Peyer's patch (tissue), 4 donors: Measurements from ENCODE around the gene CHST11. TPM values are rescaled to one million over a fixed set of nuclear protein-coding genes. Genes with fewer than 3 reads are reported as not detected.
"Not testable (repeated sequence)": the region's sequence is repeated elsewhere in the genome, so short reads cannot be mapped to it uniquely, and the experiment has no call there.

Source experiments
- DNase-seq, 3 donors: peaks; one replicate each; pipeline ENCODE4 v3.0.0-alpha.2; 2017 to 2019
- H3K27ac ChIP-seq, 4 donors: fragments of 200-600 bp; sonication (generic); one replicate each; pipeline ENCODE4 v1.5.1; 2016 to 2019
- H3K27me3 ChIP-seq, 2 donors: fragments of 200-600 bp; sonication (generic); one replicate each; pipeline ENCODE4 v1.5.1; 2019
- H3K36me3 ChIP-seq, 3 donors: fragments of 200-600 bp; sonication (generic); one replicate each; pipeline ENCODE4 v1.5.1; 2016 to 2019
- H3K4me1 ChIP-seq, 4 donors: fragments of 200-600 bp; sonication (generic); one replicate each; pipeline ENCODE4 v1.5.1; 2016 to 2019
- H3K4me3 ChIP-seq, 4 donors: fragments of 200-600 bp; sonication (generic); 1 replicate in 3 of 4; 2 replicates in 1 of 4; pipeline ENCODE4 v1.5.1; 2016 to 2019; ENCODE audit warnings: mild to moderate bottlenecking in 1 of 4
- H3K9me3 ChIP-seq, 4 donors: fragments of 200-600 bp; sonication (generic); one replicate each; pipeline ENCODE4 v1.5.1; 2016 to 2019; ENCODE audit warnings: mild to moderate bottlenecking in 1 of 4
- CTCF ChIP-seq, 6 experiments: fragments of 450-650 bp in 4 of 6; fragments of 200-600 bp in 2 of 6; sonication (generic) in 1 of 6; IDR thresholded peaks; one replicate each; pipeline ENCODE4 v1.5.1; 2017 to 2019; ENCODE audit warnings: antibody characterized with exemption in 6 of 6, mild to moderate bottlenecking in 3 of 6, moderate library complexity in 1 of 6
- POLR2A ChIP-seq, 2 donors: fragments of 450-650 bp; IDR thresholded peaks; one replicate each; pipeline ENCODE4 v1.5.1; 2017; ENCODE audit warnings: antibody characterized with exemption in 2 of 2, mild to moderate bottlenecking in 2 of 2, moderate library complexity in 2 of 2
- total RNA-seq, 4 donors: library from RNA; depleted of rRNA; stranded (reverse); fragments of >200 nt; gene quantifications; one replicate each; pipeline ENCODE4 v1.1.0, GENCODE V29; 2016

Gene CHST11
- total RNA-seq, 4 donors from 2014 or later, result 9.9 to 119 (median 15.6) TPM

- H3K4me1 ChIP-seq, result peaks cover 0 to 24% (median 10%) of the 10 kb centered on the region in 4 donors
- peak overlapping the region in 1 of 4 donors; percentile 6 for H3K27ac ChIP-seq
- DNase-seq, result no peak
- TF ChIP-seq CTCF (IDR thresholded peaks at IDR 0.05) (no peak), POLR2A (IDR thresholded peaks at IDR 0.05) (no peak)
- H3K27me3 ChIP-seq, result no peaks in the 10 kb centered on the region
- no peaks in the 10 kb centered on the region for H3K9me3 ChIP-seq
- H3K4me3 ChIP-seq, result no peak overlapping the region
- no peaks in the 10 kb centered on the region for H3K36me3 ChIP-seq
Observed at GRCh38 chr12:104742551-104743201, 285.9 kb downstream of the CHST11 start.

GRCh38 chr12:104743202-104743580, 286.4 kb downstream of the CHST11 start:
- Histone ChIP-seq H3K27me3 (no peaks in the 10 kb centered on the region), H3K9me3 (no peaks in the 10 kb centered on the region), H3K4me3 (no peak overlapping the region), H3K36me3 (no peaks in the 10 kb centered on the region), H3K4me1 (peaks cover 0 to 20% (median 10%) of the 10 kb centered on the region in 4 donors), H3K27ac (no peak overlapping the region)
- no peak for TF ChIP-seq CTCF (IDR thresholded peaks at IDR 0.05)
- TF ChIP-seq POLR2A (IDR thresholded peaks at IDR 0.05), result no peak
- DNase-seq, result no peak

GRCh38 chr12:104743753-104744548, 287.2 kb downstream of the CHST11 start:
- H3K9me3 ChIP-seq, H3K4me3 ChIP-seq, H3K27me3 ChIP-seq, H3K36me3 ChIP-seq, H3K27ac ChIP-seq, DNase-seq: not testable (repeated sequence)
- peaks cover 0 to 20% (median 8%) of the 10 kb centered on the region in 4 donors for H3K4me1 ChIP-seq

GRCh38 chr12:104746467-104747088, 289.8 kb downstream of the CHST11 start:
- Histone ChIP-seq H3K4me1 (peaks cover 0 to 15% (median 8%) of the 10 kb centered on the region in 4 donors), H3K9me3 (no peaks in the 10 kb centered on the region), H3K27ac (no peak overlapping the region), H3K36me3 (no peaks in the 10 kb centered on the region), H3K27me3 (no peaks in the 10 kb centered on the region), H3K4me3 (no peak overlapping the region)
- TF ChIP-seq POLR2A (IDR thresholded peaks at IDR 0.05), result no peak
- TF ChIP-seq CTCF (IDR thresholded peaks at IDR 0.05), result no peak
- DNase-seq, result no peak

- DNase-seq, result no peak
- TF ChIP-seq CTCF (IDR thresholded peaks at IDR 0.05) (no peak), POLR2A (IDR thresholded peaks at IDR 0.05) (no peak)
- Histone ChIP-seq H3K4me3 (no peak overlapping the region), H3K36me3 (no peaks in the 10 kb centered on the region), H3K27me3 (no peaks in the 10 kb centered on the region), H3K27ac (no peak overlapping the region), H3K4me1 (peaks cover 0 to 11% (median 6%) of the 10 kb centered on the region in 4 donors), H3K9me3 (no peaks in the 10 kb centered on the region)
Observed at GRCh38 chr12:104747330-104747729, 290.6 kb downstream of the CHST11 start.

- Histone ChIP-seq H3K36me3 (no peaks in the 10 kb centered on the region), H3K27ac (peak overlapping the region in 2 of 4 donors; percentile 30 to 44), H3K4me3 (no peak overlapping the region), H3K9me3 (no peaks in the 10 kb centered on the region), H3K27me3 (no peaks in the 10 kb centered on the region), H3K4me1 (peaks cover 0 to 11% (median 2%) of the 10 kb centered on the region in 4 donors)
- no peak for TF ChIP-seq POLR2A (IDR thresholded peaks at IDR 0.05)
- TF ChIP-seq CTCF (IDR thresholded peaks at IDR 0.05), result no peak
- no peak for DNase-seq
Observed at GRCh38 chr12:104747955-104748354, 291.2 kb downstream of the CHST11 start.
